Measurements from ENCODE around the gene MTMR4. TPM values are rescaled to one million over a fixed set of nuclear protein-coding genes. Genes with fewer than 3 reads are reported as not detected.

Gene MTMR4
- total RNA-seq, 4 donors from 2014 or later, result 29.7 to 57.6 (median 40.9) TPM

- no peak for TF ChIP-seq CTCF (IDR thresholded peaks at IDR 0.05; ENCODE audit: low read depth)
Observed at GRCh38 chr17:58503866-58504265, 10.6 kb downstream of the MTMR4 start.

- no peak for TF ChIP-seq CTCF (IDR thresholded peaks at IDR 0.05; ENCODE audit: low read depth)
Observed at GRCh38 chr17:58501451-58501850, 13.0 kb downstream of the MTMR4 start.

- TF ChIP-seq CTCF (IDR thresholded peaks at IDR 0.05; ENCODE audit: low read depth), result no peak
Observed at GRCh38 chr17:58498177-58498828, 16.1 kb downstream of the MTMR4 start.

- no peak for TF ChIP-seq CTCF (IDR thresholded peaks at IDR 0.05; ENCODE audit: low read depth)
Observed at GRCh38 chr17:58493506-58493905, 20.9 kb downstream of the MTMR4 start.

- TF ChIP-seq CTCF (IDR thresholded peaks at IDR 0.05; ENCODE audit: low read depth), result no peak
Observed at GRCh38 chr17:58492238-58493121, 22.0 kb downstream of the MTMR4 start.

GRCh38 chr17:58491510-58492045 is 22.9 kb downstream of the MTMR4 start:
- TF ChIP-seq CTCF (IDR thresholded peaks at IDR 0.05; ENCODE audit: low read depth), result no peak

GRCh38 chr17:58488428-58488890 is 26.0 kb downstream of the MTMR4 start:
- TF ChIP-seq CTCF (IDR thresholded peaks at IDR 0.05; ENCODE audit: low read depth), result no peak

Data from subcutaneous adipose tissue (tissue), 4 donors.